ENCODE results near the gene RAC3.

RAC3 gene

GRCh38 chr17:82013772-82014321 lies 17.6 kb upstream of the RAC3 start:
- DNase-seq (ENCODE audit: low read depth), result no peak
- TF ChIP-seq CTCF (conservative IDR thresholded peaks at IDR 0.05; ENCODE audit: low read depth, low read length), result no peak
- H3K4me3 ChIP-seq (ENCODE audit: low read length), result no peak overlapping the region

- H3K4me3 ChIP-seq (ENCODE audit: low read length), result no peak overlapping the region
- no peak for DNase-seq (ENCODE audit: low read depth)
- TF ChIP-seq CTCF (conservative IDR thresholded peaks at IDR 0.05; ENCODE audit: low read depth, low read length), result no peak
Observed at GRCh38 chr17:82014432-82014831, 17.0 kb upstream of the RAC3 start.

- no peak for DNase-seq (ENCODE audit: low read depth)
- H3K4me3 ChIP-seq (ENCODE audit: low read length), result no peak overlapping the region
- TF ChIP-seq CTCF (conservative IDR thresholded peaks at IDR 0.05; ENCODE audit: low read depth, low read length), result no peak
Observed at GRCh38 chr17:82014971-82015310, 16.5 kb upstream of the RAC3 start.

- DNase-seq (ENCODE audit: low read depth), result no peak
- no peak for TF ChIP-seq CTCF (conservative IDR thresholded peaks at IDR 0.05; ENCODE audit: low read depth, low read length)
- H3K4me3 ChIP-seq (ENCODE audit: low read length), result no peak overlapping the region
Observed at GRCh38 chr17:82015311-82015971, 16.0 kb upstream of the RAC3 start.

- H3K4me3 ChIP-seq (ENCODE audit: low read length), result no peak overlapping the region
- no peak for TF ChIP-seq CTCF (conservative IDR thresholded peaks at IDR 0.05; ENCODE audit: low read depth, low read length)
- no peak for DNase-seq (ENCODE audit: low read depth)
Observed at GRCh38 chr17:82016061-82016874, 15.2 kb upstream of the RAC3 start.

GRCh38 chr17:82016875-82017459 lies 14.5 kb upstream of the RAC3 start:
- no peak for TF ChIP-seq CTCF (conservative IDR thresholded peaks at IDR 0.05; ENCODE audit: low read depth, low read length)
- no peak for DNase-seq (ENCODE audit: low read depth)
- no peak overlapping the region for H3K4me3 ChIP-seq (ENCODE audit: low read length)

All from retinal pigment epithelial cell (primary cell).